ES-I3 (cell line): ENCODE results near the gene CRPPA.
A peak's percentile ranks its signal among the peaks of the same experiment; 100 is the strongest.
"Not testable (repeated sequence)": the region's sequence is repeated elsewhere in the genome, so short reads cannot be mapped to it uniquely, and the experiment has no call there.

Source experiments
- H3K36me3 ChIP-seq: 2 replicates; pipeline ENCODE4 v1.6.1; 2013; ENCODE audit warnings: mild to moderate bottlenecking, low read length, control low read depth, moderate library complexity; ENCODE audit not compliant: insufficient read depth
- H3K4me1 ChIP-seq: 2 replicates; pipeline ENCODE4 v1.6.1; 2013; ENCODE audit warnings: mild to moderate bottlenecking, control low read depth, low read length; ENCODE audit not compliant: insufficient read depth
- H3K9ac ChIP-seq: 2 replicates; pipeline ENCODE4 v1.6.1; 2013; ENCODE audit warnings: low read depth, mild to moderate bottlenecking, low read length, moderate library complexity
- H3K9me3 ChIP-seq: 2 replicates; pipeline ENCODE4 v1.6.1; 2013; ENCODE audit warnings: mild to moderate bottlenecking, low read length, moderate library complexity; ENCODE audit not compliant: control insufficient read depth, insufficient read depth

The CRPPA gene

GRCh38 chr7:16421333-16422102, at the start of gene CRPPA:
Gene CRPPA (minus strand): TSS chr7:16421538. CDS start chr7:16421322, 216 bp downstream.
- no peaks in the 10 kb centered on the region for H3K36me3 ChIP-seq
- peak within 1 kb of the TSS; percentile 65 for H3K9ac ChIP-seq
- H3K4me1 ChIP-seq: peaks cover 7% of the 10 kb centered on the region
- no peaks in the 10 kb centered on the region for H3K9me3 ChIP-seq

- H3K36me3 ChIP-seq: no peaks in the 10 kb centered on the region
- H3K9ac ChIP-seq: peak within 1 kb of the TSS; percentile 28; the same call in 1 of the 2 replicates
- H3K9me3 ChIP-seq: no peaks in the 10 kb centered on the region
These were observed 44.4 kb upstream of the CRPPA start, which contains the start of gene SOSTDC1 for GRCh38 chr7:16465469-16466361. Gene SOSTDC1 (minus strand): TSS chr7:16465738. CDS start chr7:16465668, 70 bp downstream.

GRCh38 chr7:16463949-16464715, 42.8 kb upstream of the CRPPA start:
- H3K9ac ChIP-seq: no peak overlapping the region
- H3K9me3 ChIP-seq: no peaks in the 10 kb centered on the region

More at GRCh38 chr7:16465469-16466361, 44.4 kb upstream of the CRPPA start, which contains the start of gene SOSTDC1:
- H3K4me1 ChIP-seq: peaks cover 15% of the 10 kb centered on the region; the same call in 1 of the 2 replicates

GRCh38 chr7:16463520-16463919, 42.2 kb upstream of the CRPPA start:
- H3K36me3 ChIP-seq: no peaks in the 10 kb centered on the region
- peaks cover 15% of the 10 kb centered on the region; the same call in 1 of the 2 replicates for H3K4me1 ChIP-seq
- no peaks in the 10 kb centered on the region for H3K9me3 ChIP-seq
- no peak overlapping the region for H3K9ac ChIP-seq

More at GRCh38 chr7:16463949-16464715, 42.8 kb upstream of the CRPPA start:
- H3K4me1 ChIP-seq: peaks cover 15% of the 10 kb centered on the region; the same call in 1 of the 2 replicates
- no peaks in the 10 kb centered on the region for H3K36me3 ChIP-seq

- no peaks in the 10 kb centered on the region for H3K36me3 ChIP-seq
- no peaks in the 10 kb centered on the region for H3K9me3 ChIP-seq
- H3K4me1 ChIP-seq: peaks cover 15% of the 10 kb centered on the region; the same call in 1 of the 2 replicates
- no peak overlapping the region for H3K9ac ChIP-seq
These were observed 41.1 kb upstream of the CRPPA start for GRCh38 chr7:16462431-16462889.

- Histone ChIP-seq H3K9ac (no peak overlapping the region), H3K9me3 (no peaks in the 10 kb centered on the region), H3K4me1 (peaks cover 15% of the 10 kb centered on the region; the same call in 1 of the 2 replicates), H3K36me3 (no peaks in the 10 kb centered on the region)
These were observed 39.6 kb upstream of the CRPPA start for GRCh38 chr7:16460789-16461493.

DNA sequence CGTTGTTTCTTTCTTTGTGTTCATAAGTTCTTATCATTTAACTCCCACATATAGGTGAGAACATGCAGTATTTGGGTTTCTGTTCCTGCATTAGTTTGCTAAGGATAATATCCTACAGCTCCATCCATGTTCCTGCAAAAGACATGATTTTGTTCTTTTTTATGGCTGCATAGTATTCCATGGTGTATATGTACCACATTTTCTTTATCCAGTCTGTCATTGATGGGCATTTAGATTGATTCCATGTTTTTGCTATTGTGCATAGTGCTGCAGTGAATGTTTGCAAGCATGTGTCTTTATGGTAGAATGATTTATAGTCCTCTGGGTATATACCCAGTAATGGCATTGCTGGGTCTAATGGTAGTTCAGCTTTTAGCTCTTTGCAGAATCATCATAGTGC, 35.0 kb upstream of the CRPPA start:
- H3K9ac ChIP-seq, H3K4me1 ChIP-seq, H3K9me3 ChIP-seq, H3K36me3 ChIP-seq: not testable (repeated sequence)

- H3K9ac ChIP-seq: no peak overlapping the region
- H3K4me1 ChIP-seq: no peaks in the 10 kb centered on the region
- no peaks in the 10 kb centered on the region for H3K36me3 ChIP-seq
- H3K9me3 ChIP-seq: no peaks in the 10 kb centered on the region
These were observed 34.3 kb upstream of the CRPPA start for GRCh38 chr7:16455591-16455990.

- H3K9ac ChIP-seq: no peak overlapping the region
- H3K4me1 ChIP-seq: no peaks in the 10 kb centered on the region
- H3K36me3 ChIP-seq: no peaks in the 10 kb centered on the region
- no peaks in the 10 kb centered on the region for H3K9me3 ChIP-seq
These were observed 29.0 kb upstream of the CRPPA start for GRCh38 chr7:16450366-16450765.

DNA sequence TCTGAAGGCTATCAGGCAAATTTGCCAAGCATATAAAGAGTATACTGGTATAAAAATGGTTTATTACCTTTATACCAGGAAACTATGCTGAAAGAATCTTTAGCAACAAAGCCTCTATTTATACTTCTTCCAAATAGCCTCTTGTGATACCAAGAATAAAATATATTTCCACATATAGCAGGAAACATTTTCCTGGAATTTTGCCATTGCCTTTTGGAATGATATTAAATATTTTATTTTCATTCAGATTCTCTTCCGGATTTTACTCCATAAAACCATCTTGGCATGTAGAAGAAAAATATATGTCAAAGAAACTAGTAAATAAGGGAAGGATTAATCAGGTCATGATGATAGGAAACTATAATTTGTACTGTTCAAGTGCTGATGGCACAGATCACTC, 26.5 kb upstream of the CRPPA start:
- no peaks in the 10 kb centered on the region for H3K36me3 ChIP-seq
- no peaks in the 10 kb centered on the region for H3K9me3 ChIP-seq
- no peak overlapping the region for H3K9ac ChIP-seq
- no peaks in the 10 kb centered on the region for H3K4me1 ChIP-seq

DNA sequence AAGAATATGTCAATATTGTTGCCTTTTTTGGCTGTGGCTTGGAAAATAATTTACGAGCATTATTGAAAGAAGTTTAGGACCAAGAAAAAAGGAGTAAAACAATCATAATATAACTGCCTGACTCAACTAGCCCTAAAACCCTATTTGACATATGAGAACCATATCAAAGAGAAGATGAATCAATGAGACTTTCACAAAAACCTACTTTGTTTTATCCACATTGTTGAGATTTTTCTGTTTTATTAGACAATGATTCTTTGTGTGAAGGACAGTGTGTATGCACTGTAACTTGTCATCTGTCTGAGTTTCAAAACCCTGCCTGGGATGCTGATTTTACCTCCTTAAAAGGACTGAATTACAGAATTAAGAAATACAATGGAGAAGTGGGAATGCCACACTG, 25.2 kb upstream of the CRPPA start:
- H3K4me1 ChIP-seq: no peaks in the 10 kb centered on the region
- H3K9me3 ChIP-seq: no peaks in the 10 kb centered on the region
- H3K36me3 ChIP-seq: no peaks in the 10 kb centered on the region
- H3K9ac ChIP-seq: no peak overlapping the region

- H3K4me1 ChIP-seq, H3K9ac ChIP-seq, H3K36me3 ChIP-seq, H3K9me3 ChIP-seq: not testable (repeated sequence)
These were observed 22.5 kb upstream of the CRPPA start for GRCh38 chr7:16443871-16444270.

DNA sequence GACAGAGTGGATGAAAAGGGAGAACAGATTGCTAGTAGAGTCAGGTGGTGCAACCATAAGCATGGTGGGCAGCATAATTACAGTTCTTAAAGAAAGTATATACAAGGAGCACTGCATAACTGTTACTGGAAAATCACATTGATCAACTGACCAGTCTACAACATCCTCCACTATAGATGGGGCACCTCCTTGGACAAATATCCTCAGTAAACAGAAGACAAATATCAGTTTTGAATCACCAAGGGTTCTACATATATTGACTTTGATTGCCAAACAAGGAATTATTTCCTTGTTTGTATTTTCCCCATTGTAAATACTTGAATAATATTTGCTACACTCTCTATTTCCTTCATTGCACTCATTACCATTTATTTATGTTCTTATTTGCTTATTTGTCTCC, 17.6 kb upstream of the CRPPA start:
- H3K9me3 ChIP-seq: no peaks in the 10 kb centered on the region
- no peaks in the 10 kb centered on the region for H3K4me1 ChIP-seq

More for the DNA sequence above, 17.6 kb upstream of the CRPPA start:
- Histone ChIP-seq H3K36me3 (no peaks in the 10 kb centered on the region), H3K9ac (no peak overlapping the region)
